ENCODE results near the gene LAMA3.

DNA sequence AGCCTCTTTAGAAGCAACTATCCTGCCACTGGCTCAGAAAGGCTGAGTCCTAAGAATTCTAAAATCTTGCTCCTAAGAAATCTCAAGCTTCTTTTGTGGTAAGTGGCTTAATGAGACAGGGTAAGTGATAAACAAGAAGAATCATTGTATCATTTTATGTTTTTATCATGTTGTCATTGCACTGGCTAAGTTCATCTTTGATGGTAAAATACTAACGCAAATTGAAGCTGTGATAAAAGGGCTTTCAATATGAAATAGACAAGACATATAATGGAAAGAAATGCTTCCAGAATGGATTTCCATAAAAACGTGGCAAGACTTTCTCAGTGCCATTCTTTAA is 303.7 kb downstream of the LAMA3 start:
- TF ChIP-seq, protein P1, sequence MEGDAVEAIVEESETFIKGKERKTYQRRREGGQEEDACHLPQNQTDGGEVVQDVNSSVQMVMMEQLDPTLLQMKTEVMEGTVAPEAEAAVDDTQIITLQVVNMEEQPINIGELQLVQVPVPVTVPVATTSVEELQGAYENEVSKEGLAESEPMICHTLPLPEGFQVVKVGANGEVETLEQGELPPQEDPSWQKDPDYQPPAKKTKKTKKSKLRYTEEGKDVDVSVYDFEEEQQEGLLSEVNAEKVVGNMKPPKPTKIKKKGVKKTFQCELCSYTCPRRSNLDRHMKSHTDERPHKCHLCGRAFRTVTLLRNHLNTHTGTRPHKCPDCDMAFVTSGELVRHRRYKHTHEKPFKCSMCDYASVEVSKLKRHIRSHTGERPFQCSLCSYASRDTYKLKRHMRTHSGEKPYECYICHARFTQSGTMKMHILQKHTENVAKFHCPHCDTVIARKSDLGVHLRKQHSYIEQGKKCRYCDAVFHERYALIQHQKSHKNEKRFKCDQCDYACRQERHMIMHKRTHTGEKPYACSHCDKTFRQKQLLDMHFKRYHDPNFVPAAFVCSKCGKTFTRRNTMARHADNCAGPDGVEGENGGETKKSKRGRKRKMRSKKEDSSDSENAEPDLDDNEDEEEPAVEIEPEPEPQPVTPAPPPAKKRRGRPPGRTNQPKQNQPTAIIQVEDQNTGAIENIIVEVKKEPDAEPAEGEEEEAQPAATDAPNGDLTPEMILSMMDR (IDR thresholded peaks at IDR 0.05): no peak
- no peak for TF ChIP-seq POLR2A (IDR thresholded peaks at IDR 0.05)
